Limb (tissue), 2 donors: ENCODE results near the gene TBC1D5.
"Not testable (repeated sequence)": the region's sequence is repeated elsewhere in the genome, so short reads cannot be mapped to it uniquely, and the experiment has no call there.

Experiments used
- DNase-seq, 2 donors: peaks; one replicate each; pipeline ENCODE4 v3.0.0-alpha.2; 2016; ENCODE audit errors: extremely low spot score in 2 of 2

TBC1D5 gene

GRCh38 chr3:17412950-17413530 is 329.4 kb downstream of the TBC1D5 start:
- peak in 1 of 2 donors; percentile 21 for DNase-seq

- DNase-seq = no peak
Observed at GRCh38 chr3:17411157-17411877, 331.1 kb downstream of the TBC1D5 start.

- DNase-seq = no peak
Observed at GRCh38 chr3:17407576-17407975, 334.9 kb downstream of the TBC1D5 start.

- no peak for DNase-seq
Observed at GRCh38 chr3:17404548-17404947, 337.9 kb downstream of the TBC1D5 start.

GRCh38 chr3:17402442-17402841 is 340.0 kb downstream of the TBC1D5 start:
- no peak for DNase-seq

- DNase-seq = no peak
Observed at GRCh38 chr3:17401912-17402311, 340.5 kb downstream of the TBC1D5 start.

- no peak for DNase-seq
Observed at GRCh38 chr3:17399586-17399985, 342.8 kb downstream of the TBC1D5 start.

- DNase-seq = no peak
Observed at GRCh38 chr3:17398959-17399551, 343.4 kb downstream of the TBC1D5 start.

GRCh38 chr3:17396036-17396435 is 346.4 kb downstream of the TBC1D5 start:
- no peak for DNase-seq

GRCh38 chr3:17394541-17395155 is 347.8 kb downstream of the TBC1D5 start:
- DNase-seq = no peak

- not testable (repeated sequence) for DNase-seq
Observed at GRCh38 chr3:17392516-17392915, 349.9 kb downstream of the TBC1D5 start.

GRCh38 chr3:17390785-17391184 is 351.6 kb downstream of the TBC1D5 start:
- DNase-seq = no peak

- no peak for DNase-seq
Observed at GRCh38 chr3:17387108-17387507, 355.3 kb downstream of the TBC1D5 start.

GRCh38 chr3:17386432-17386831 is 356.0 kb downstream of the TBC1D5 start:
- no peak for DNase-seq

- no peak for DNase-seq
Observed at GRCh38 chr3:17384567-17385296, 357.7 kb downstream of the TBC1D5 start.

- no peak for DNase-seq
Observed at GRCh38 chr3:17373304-17373703, 369.1 kb downstream of the TBC1D5 start.

- DNase-seq = peak in 1 of 2 donors; percentile 10
Observed at GRCh38 chr3:17372362-17373210, 369.8 kb downstream of the TBC1D5 start.

- DNase-seq = no peak
Observed at GRCh38 chr3:17369973-17370372, 372.5 kb downstream of the TBC1D5 start.

- no peak for DNase-seq
Observed at GRCh38 chr3:17367171-17367570, 375.3 kb downstream of the TBC1D5 start.

- no peak for DNase-seq
Observed at GRCh38 chr3:17360991-17361390, 381.4 kb downstream of the TBC1D5 start.

- DNase-seq = no peak
Observed at GRCh38 chr3:17359911-17360310, 382.5 kb downstream of the TBC1D5 start.
